Endothelial cell of umbilical vein (primary cell): ENCODE data around the gene P2RY8. TPM values are rescaled to one million over a fixed set of nuclear protein-coding genes. Genes with fewer than 3 reads are reported as not detected.
A peak's percentile ranks its signal among the peaks of the same experiment; 100 is the strongest.
"Not testable (repeated sequence)": the region's sequence is repeated elsewhere in the genome, so short reads cannot be mapped to it uniquely, and the experiment has no call there.

Experiments
- BruUV-seq: library from RNA; stranded (reverse); fragments of 400-500 nt; replicated peaks from 2 replicates; lab custom pipeline; 2021; lab: Mats Ljungman, UMichigan
- CTCF ChIA-PET: fragments of 300-600, 350-600 bp; sonication (Branson Sonifier 250); formaldehyde crosslinking; loops from one replicate; lab custom pipeline; 2021; ENCODE audit warnings: antibody characterized with exemption, inconsistent platforms; lab: Charles Lee
- POLR2A ChIA-PET: fragments of 300-600, 350-600 bp; sonication (Branson Sonifier 250); formaldehyde crosslinking; loops from one replicate; lab custom pipeline; 2021; ENCODE audit warnings: antibody characterized with exemption, inconsistent platforms; lab: Charles Lee
- DNase-seq: peaks from one replicate; pipeline ENCODE4 v3.0.0-alpha.2; 2011; ENCODE audit warnings: low read depth, low spot score
- FAIRE-seq: peaks from 2 replicates; lab custom pipeline; 2011; peaks lifted over from hg19 to GRCh38; lab: Jason Lieb, UNC
- H2AFZ ChIP-seq: 2 replicates; pipeline ENCODE4 v1.6.0; 2012; ENCODE audit warnings: low read depth, low read length, control low read depth, inconsistent platforms
- H3K27ac ChIP-seq: 2 replicates; pipeline ENCODE4 v1.5.1; 2011; ENCODE audit warnings: low read depth, mild to moderate bottlenecking, control low read depth, low read length, moderate library complexity; ENCODE audit not compliant: insufficient read depth
- H3K27me3 ChIP-seq, 2 experiments: 2 replicates each; pipeline versions ENCODE4 v1.6.0 to v1.6.1; 2011; ENCODE audit warnings: low read length in 2 of 2, mixed read lengths in 1 of 2; ENCODE audit not compliant: control insufficient read depth in 2 of 2, insufficient read depth in 2 of 2
- H3K36me3 ChIP-seq, 2 experiments: 2 replicates in 1 of 2; 3 replicates in 1 of 2; pipeline ENCODE4 v1.5.1; 2011; ENCODE audit warnings: low read length in 2 of 2, mild to moderate bottlenecking in 1 of 2, moderate library complexity in 1 of 2; ENCODE audit not compliant: control insufficient read depth in 2 of 2, insufficient read depth in 2 of 2; ENCODE audit errors: extremely low read depth in 1 of 2
- H3K4me1 ChIP-seq: 3 replicates; pipeline ENCODE4 v1.5.1; 2011; ENCODE audit warnings: mild to moderate bottlenecking, low read length; ENCODE audit not compliant: control insufficient read depth, insufficient read depth; ENCODE audit errors: extremely low read depth
- H3K4me2 ChIP-seq: 2 replicates; pipeline ENCODE4 v1.6.1; 2011; ENCODE audit warnings: low read length, control low read depth, mixed read lengths; ENCODE audit not compliant: insufficient read depth
- H3K4me3 ChIP-seq, 3 experiments: fragments of 200-600 bp in 1 of 3; sonication (generic), shearing (Covaris generic) in 1 of 3; replicated peaks in 1 of 3; 2 replicates each; pipeline ENCODE4 v1.5.1; 2011 to 2016; ENCODE audit warnings: control low read depth in 3 of 3, low read length in 3 of 3, mild to moderate bottlenecking in 2 of 3, inconsistent platforms in 1 of 3, low read depth in 1 of 3, moderate library complexity in 1 of 3; ENCODE audit not compliant: insufficient read depth in 1 of 3
- H3K79me2 ChIP-seq: 2 replicates; pipeline ENCODE4 v1.6.0; 2012; ENCODE audit warnings: low read length, inconsistent platforms; ENCODE audit not compliant: control insufficient read depth, insufficient read depth
- H3K9ac ChIP-seq: replicated peaks from 2 replicates; pipeline ENCODE3; 2011; ENCODE audit warnings: low read length, control low read depth; ENCODE audit not compliant: insufficient read depth; ENCODE audit errors: extremely low read depth
- H3K9me1 ChIP-seq: replicated peaks from 3 replicates; pipeline ENCODE4 v1.6.0; 2011; ENCODE audit warnings: mild to moderate bottlenecking, low read length; ENCODE audit not compliant: control insufficient read depth, insufficient read depth; ENCODE audit errors: extremely low read depth
- H3K9me3 ChIP-seq: replicated peaks from 2 replicates; pipeline ENCODE4 v1.5.1; 2012; ENCODE audit warnings: low read length, inconsistent platforms; ENCODE audit not compliant: control insufficient read depth, insufficient read depth
- H4K20me1 ChIP-seq: replicated peaks from 2 replicates; pipeline ENCODE3; 2011; ENCODE audit warnings: mild to moderate bottlenecking, low read length; ENCODE audit not compliant: control insufficient read depth, insufficient read depth; ENCODE audit errors: extremely low read depth
- FOS ChIP-seq: IDR thresholded peaks from 2 replicates; pipeline ENCODE4 v1.6.1; 2011; ENCODE audit warnings: mild to moderate bottlenecking, low read length, moderate library complexity, borderline replicate concordance; ENCODE audit not compliant: insufficient read depth
- GATA2 ChIP-seq: IDR thresholded peaks from 2 replicates; pipeline ENCODE4 v1.7.0; 2011; ENCODE audit warnings: low read depth, mild to moderate bottlenecking, moderate library complexity, mixed read lengths, low read length; ENCODE audit not compliant: insufficient read length, insufficient read depth
- JUN ChIP-seq: IDR thresholded peaks from 2 replicates; pipeline ENCODE4 v1.6.1; 2011; ENCODE audit warnings: borderline replicate concordance, low read depth; ENCODE audit not compliant: insufficient read length, insufficient read depth
- POLR2A ChIP-seq: IDR thresholded peaks from 2 replicates; pipeline ENCODE4 v1.6.1; 2012; ENCODE audit warnings: low read depth, mild to moderate bottlenecking, control low read depth, low read length
- dilution Hi-C: fragments of 300-500 bp; cut with MboI; formaldehyde crosslinking; loops from one replicate; pipeline ENCODE4 v1.15.0; 2019; ENCODE audit warnings: low sequenced_read_pairs; ENCODE audit not compliant: extremely low pct_ligation_motif_present
- intact Hi-C: fragments of 100-400 bp; cut with micrococcal nuclease; formaldehyde crosslinking; loops from one replicate; pipeline ENCODE4 v1.10.0; 2022
- polyA plus RNA-seq, 4 experiments: library from polyadenylated mRNA; depleted of rRNA in 3 of 4; stranded (reverse) in 3 of 4; unstranded in 1 of 4; fragments of >200 nt; gene quantifications; 2 replicates each; pipeline versions ENCODE4 v1.2.1 to v1.2.3, GENCODE V29; 2011 to 2012; ENCODE audit warnings: missing spikeins in 1 of 4
- total RNA-seq: library from RNA; stranded (reverse); gene quantifications from 2 replicates; pipeline ENCODE4 v1.2.3, GENCODE V29; 2021
- TF ChIP-seq, protein P1 (sequence below): IDR thresholded peaks from 2 replicates; pipeline ENCODE4 v1.6.1; 2011; ENCODE audit not compliant: insufficient read depth, insufficient read length

P2RY8 gene
- total and polyA plus RNA-seq, 2 donors (not counting 3 experiments of a cell fraction or from before 2014, with no cell fraction given): not detected

DNA sequence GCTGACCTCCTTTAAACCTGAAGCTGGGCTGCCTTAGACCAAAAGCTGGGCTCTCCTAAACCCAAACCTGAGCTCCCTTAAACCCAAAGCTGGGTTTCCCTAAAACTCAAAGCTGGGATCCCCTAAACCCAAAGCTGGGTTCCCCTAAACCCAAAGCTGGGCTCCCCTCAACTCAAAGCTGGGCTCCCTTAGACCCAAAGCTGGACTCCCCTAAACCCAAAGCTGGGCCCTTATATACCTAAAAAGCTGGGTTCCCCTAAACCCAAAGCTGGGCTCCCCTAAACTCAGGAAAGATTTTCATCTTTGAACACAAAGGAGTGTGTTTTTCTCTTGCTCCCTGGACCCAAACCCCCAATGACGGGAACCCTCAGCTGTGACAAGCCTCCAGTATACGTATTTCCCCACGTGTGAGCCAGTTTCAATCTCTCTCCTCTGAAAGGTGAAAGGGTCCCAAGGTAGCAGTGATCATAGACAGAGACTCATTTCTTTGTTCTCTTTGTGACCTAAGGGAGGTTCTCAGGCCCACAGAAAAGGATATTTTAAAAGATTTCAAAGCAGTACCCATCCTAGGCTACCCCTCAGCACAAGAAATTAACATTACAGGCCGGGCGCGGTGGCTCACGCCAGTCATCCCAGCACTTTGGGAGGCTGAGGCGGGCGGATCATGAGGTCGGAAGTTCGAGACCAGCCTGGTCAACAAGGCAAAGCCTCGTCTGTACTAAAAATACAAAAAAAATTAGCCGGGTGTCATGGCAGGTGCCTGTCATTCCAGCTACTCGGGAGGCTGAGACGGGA is 52.9 kb downstream of the P2RY8 start:
- DNase-seq: no peak
- H3K27ac ChIP-seq: no peak overlapping the region
- no peaks in the 10 kb centered on the region for H3K36me3 ChIP-seq
- H2AFZ ChIP-seq: no peak overlapping the region
- dilution Hi-C loops: no loop called here
- peaks cover 6% of the 10 kb centered on the region for H3K4me1 ChIP-seq
- CTCF ChIA-PET: no interaction called here
- H3K9me3 ChIP-seq: no peaks in the 10 kb centered on the region
- no peak overlapping the region for H3K9ac ChIP-seq
- H3K9me1 ChIP-seq: no peaks in the 10 kb centered on the region
- no peak overlapping the region for H3K4me3 ChIP-seq
- BruUV-seq: no TSS peak
- H4K20me1 ChIP-seq: no peaks in the 10 kb centered on the region
- peak; percentile 56 for FAIRE-seq
- TF ChIP-seq JUN (no peak), POLR2A (no peak), GATA2 (no peak), FOS (no peak)
- TF ChIP-seq, protein P1, sequence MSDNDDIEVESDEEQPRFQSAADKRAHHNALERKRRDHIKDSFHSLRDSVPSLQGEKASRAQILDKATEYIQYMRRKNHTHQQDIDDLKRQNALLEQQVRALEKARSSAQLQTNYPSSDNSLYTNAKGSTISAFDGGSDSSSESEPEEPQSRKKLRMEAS: no peak
- no peaks in the 10 kb centered on the region for H3K79me2 ChIP-seq
- no peak overlapping the region for H3K4me2 ChIP-seq
- no peaks in the 10 kb centered on the region for H3K27me3 ChIP-seq
- POLR2A ChIA-PET: no interaction called here
- intact Hi-C loops: no loop called here

DNA sequence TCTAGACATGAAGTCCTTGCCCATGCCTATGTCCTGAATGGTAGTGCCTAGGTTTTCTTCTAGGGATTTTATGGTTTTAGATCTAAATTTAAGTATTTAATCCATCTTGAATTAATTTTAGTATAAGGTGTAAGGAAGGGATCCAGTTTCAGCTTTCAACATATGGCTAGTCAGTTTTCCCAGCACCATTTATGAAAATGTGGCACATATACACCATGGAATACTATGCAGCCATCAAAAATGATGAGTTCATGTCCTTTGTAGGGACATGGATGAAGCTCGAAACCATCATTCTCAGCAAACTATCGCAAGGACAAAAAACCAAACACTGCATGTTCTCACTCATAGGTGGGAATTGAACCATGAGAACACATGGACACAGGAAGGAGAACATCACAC is 54.5 kb downstream of the P2RY8 start:
- H3K9me1 ChIP-seq, H3K4me1 ChIP-seq, H3K79me2 ChIP-seq, H3K27me3 ChIP-seq, BruUV-seq, H3K36me3 ChIP-seq, DNase-seq, H2AFZ ChIP-seq, H4K20me1 ChIP-seq, H3K9me3 ChIP-seq, H3K4me3 ChIP-seq, H3K9ac ChIP-seq, dilution Hi-C loops, CTCF ChIA-PET, H3K4me2 ChIP-seq, intact Hi-C loops, FAIRE-seq, POLR2A ChIA-PET, H3K27ac ChIP-seq: not testable (repeated sequence)
